Upper lobe of right lung (tissue), 1 donor: ENCODE measurements around the gene COL6A6. TPM values are rescaled to one million over a fixed set of nuclear protein-coding genes. Genes with fewer than 3 reads are reported as not detected.

ENCODE experiments used
- ATAC-seq: fragments of 200-7000 bp; cut with Tn5 transposase; one replicate; pipeline ENCODE4 v1.9.1; 2020; ENCODE audit warnings: mild to moderate bottlenecking, moderate library complexity
- DNase-seq: peaks from one replicate; pipeline ENCODE4 v3.0.0-alpha.2; 2020
- H3K27ac ChIP-seq: fragments of 200-600 bp; one replicate; pipeline ENCODE4 v1.8.0; 2022
- H3K27me3 ChIP-seq: fragments of 200-600 bp; one replicate; pipeline ENCODE4 v1.8.0; 2022; ENCODE audit warnings: mild to moderate bottlenecking
- H3K36me3 ChIP-seq: fragments of 200-600 bp; one replicate; pipeline ENCODE4 v1.8.0; 2022
- H3K4me1 ChIP-seq: fragments of 200-600 bp; one replicate; pipeline ENCODE4 v1.8.0; 2022
- H3K4me3 ChIP-seq: fragments of 200-600 bp; one replicate; pipeline ENCODE4 v1.8.0; 2022; ENCODE audit warnings: mild to moderate bottlenecking
- H3K9me3 ChIP-seq: fragments of 200-600 bp; one replicate; pipeline ENCODE4 v1.8.0; 2022
- CTCF ChIP-seq: fragments of 200-600 bp; IDR thresholded peaks from one replicate; pipeline ENCODE4 v1.8.0; 2022; ENCODE audit warnings: antibody characterized with exemption
- intact Hi-C: fragments of 100-400 bp; cut with DNase I; formaldehyde crosslinking; loops from one replicate; pipeline ENCODE4 v1.11.0; 2022
- long read RNA-seq: library from polyadenylated mRNA; unstranded; transcript quantifications from one replicate; pipeline ENCODE4 v2.0.0, GENCODE V29; 2021
- total RNA-seq: library from RNA; stranded (reverse); fragmentation: NEBNext Ultra II Directional; extraction: Animal tissue kit (Norgen Biotek cat#: 25700); gene quantifications from one replicate; pipeline ENCODE4 v1.2.1, GENCODE V29; 2021
- donor health status: DM: no; HTN: yes; CAD: no; lungs with severe emphysema.

COL6A6 gene
- total RNA-seq: 34.8 TPM
- long read RNA-seq, partial matches to known transcripts: 4 of 13 reads
- long read RNA-seq, other reads (novel, unspliced or antisense): 9 of 13 reads

GRCh38 chr3:130516645-130517512 lies at the start of gene COL6A6:
Gene COL6A6, plus strand, starts transcription at chr3:130517177. Its CDS starts 43,188 bp downstream, at chr3:130560365.
- Histone ChIP-seq H3K4me1 (no peaks in the 10 kb centered on the region), H3K27me3 (peaks cover 29% of the 10 kb centered on the region), H3K4me3 (peak within 1 kb of the TSS; percentile 46), H3K27ac (peak within 1 kb of the TSS; percentile 56), H3K9me3 (no peaks in the 10 kb centered on the region), H3K36me3 (no peaks in the 10 kb centered on the region)
- DNase-seq (no peak), ATAC-seq (peak; percentile 40)
- intact Hi-C loops: no loop called here
- no peak for TF ChIP-seq CTCF

GRCh38 chr3:130468311-130468710 lies 48.7 kb upstream of the COL6A6 start:
- Histone ChIP-seq H3K4me3 (no peak overlapping the region), H3K9me3 (no peaks in the 10 kb centered on the region), H3K27ac (no peak overlapping the region), H3K36me3 (no peaks in the 10 kb centered on the region), H3K27me3 (no peaks in the 10 kb centered on the region), H3K4me1 (no peaks in the 10 kb centered on the region)
- TF ChIP-seq CTCF: no peak
- DNase-seq (no peak), ATAC-seq (no peak)
- intact Hi-C loops: no loop called here

GRCh38 chr3:130470126-130470525 lies 46.9 kb upstream of the COL6A6 start:
- H3K4me1 ChIP-seq: no peaks in the 10 kb centered on the region
- intact Hi-C loops: no loop called here
- TF ChIP-seq CTCF: no peak
- DNase-seq: no peak
- H3K4me3 ChIP-seq: no peak overlapping the region
- no peaks in the 10 kb centered on the region for H3K27me3 ChIP-seq
- no peaks in the 10 kb centered on the region for H3K9me3 ChIP-seq
- ATAC-seq: no peak
- no peaks in the 10 kb centered on the region for H3K36me3 ChIP-seq
- no peak overlapping the region for H3K27ac ChIP-seq

- no peaks in the 10 kb centered on the region for H3K27me3 ChIP-seq
- H3K36me3 ChIP-seq: no peaks in the 10 kb centered on the region
- H3K4me3 ChIP-seq: no peak overlapping the region
- ATAC-seq (no peak), DNase-seq (no peak)
- intact Hi-C loops: no loop called here
- TF ChIP-seq CTCF: no peak
- no peaks in the 10 kb centered on the region for H3K9me3 ChIP-seq
- no peak overlapping the region for H3K27ac ChIP-seq
- no peaks in the 10 kb centered on the region for H3K4me1 ChIP-seq
Observed at GRCh38 chr3:130473416-130473815, 43.6 kb upstream of the COL6A6 start.

- peak; percentile 70 for ATAC-seq
- no peaks in the 10 kb centered on the region for H3K36me3 ChIP-seq
- peak; percentile 49 for TF ChIP-seq CTCF
- no peaks in the 10 kb centered on the region for H3K9me3 ChIP-seq
- H3K4me1 ChIP-seq: no peaks in the 10 kb centered on the region
- intact Hi-C loops: no loop called here
- no peak overlapping the region for H3K4me3 ChIP-seq
- no peaks in the 10 kb centered on the region for H3K27me3 ChIP-seq
- DNase-seq: no peak
- H3K27ac ChIP-seq: no peak overlapping the region
Observed at GRCh38 chr3:130480736-130481135, 36.2 kb upstream of the COL6A6 start.
